NCI-H2107 (cell line): ENCODE results near the gene OSBPL2.

Source experiments
- DNase-seq: peaks from one replicate; lab custom pipeline; 2025; lab: John Stamatoyannopoulos, UW

OSBPL2 gene

DNA sequence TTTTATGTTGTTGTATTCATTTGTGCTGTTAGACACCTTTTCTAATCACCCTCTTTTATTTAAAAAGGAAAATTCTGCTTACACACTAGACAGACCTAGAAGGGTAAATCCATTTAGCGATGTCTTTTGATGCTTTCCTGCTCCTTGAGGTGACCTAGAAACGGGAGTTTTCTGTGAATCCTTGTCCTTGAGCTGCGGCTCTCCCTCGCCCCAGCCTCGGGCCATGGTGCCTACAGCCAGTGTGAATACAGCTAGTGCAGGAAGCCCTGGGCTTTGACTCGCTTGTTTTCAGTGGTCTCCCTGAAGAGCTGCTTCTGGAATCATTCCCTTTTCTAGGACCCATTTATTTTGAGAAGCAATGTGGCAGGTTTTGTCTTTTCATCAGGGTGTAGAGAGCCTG is 46.8 kb downstream of the OSBPL2 start:
- DNase-seq: no peak

DNA sequence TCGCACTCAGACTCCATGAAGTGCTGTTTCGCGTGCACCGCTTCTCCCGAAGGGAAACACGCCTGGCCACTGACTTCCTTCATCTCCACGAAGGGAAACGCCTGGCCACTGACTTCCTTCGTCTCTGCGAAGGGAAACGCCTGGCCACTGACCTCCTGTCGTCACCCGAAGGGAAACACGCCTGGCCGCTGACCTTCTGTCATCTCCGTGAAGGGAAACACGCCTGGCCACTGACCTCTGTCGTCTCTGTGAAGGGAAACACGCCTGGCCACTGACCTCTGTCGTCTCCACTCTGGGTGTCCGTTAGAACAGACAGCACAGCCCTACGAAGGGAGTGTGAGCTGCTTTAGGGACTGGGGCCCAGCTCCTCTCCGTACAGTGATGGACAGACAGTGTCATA is 47.4 kb downstream of the OSBPL2 start:
- DNase-seq: no peak

DNA sequence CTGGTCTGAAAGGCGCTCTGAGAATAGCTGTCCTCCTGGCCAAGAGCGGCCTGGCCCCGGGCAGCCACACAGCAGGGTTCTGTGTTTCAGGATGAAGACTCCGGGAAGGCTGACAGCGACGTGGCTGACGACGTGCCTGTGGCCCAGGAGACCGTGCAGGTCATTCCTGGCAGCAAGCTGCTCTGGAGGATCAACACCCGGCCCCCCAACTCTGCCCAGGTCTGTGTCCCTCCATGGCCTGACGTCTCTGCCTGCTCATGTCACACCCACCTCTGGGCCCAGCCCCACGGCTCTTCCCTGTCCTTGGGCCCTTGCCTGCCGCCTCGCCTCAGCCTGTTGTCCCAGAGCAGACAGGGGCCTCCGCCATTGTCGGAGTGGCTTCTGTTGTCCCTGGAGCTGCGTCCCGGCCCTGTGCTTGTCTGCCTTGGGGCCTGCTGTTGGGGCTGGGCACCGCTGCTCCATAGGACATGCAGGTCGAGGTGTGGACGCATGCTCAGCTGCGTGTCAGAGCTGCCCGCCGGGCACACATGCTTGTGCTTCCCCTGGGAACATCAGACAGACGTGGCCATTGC is 48.3 kb downstream of the OSBPL2 start:
- DNase-seq: no peak

GRCh38 chr20:62287129-62287528 is 48.8 kb downstream of the OSBPL2 start:
- no peak for DNase-seq

- no peak for DNase-seq
Observed at GRCh38 chr20:62287759-62288534, 49.6 kb downstream of the OSBPL2 start.

GRCh38 chr20:62288535-62289105 is 50.3 kb downstream of the OSBPL2 start:
- no peak for DNase-seq

DNA sequence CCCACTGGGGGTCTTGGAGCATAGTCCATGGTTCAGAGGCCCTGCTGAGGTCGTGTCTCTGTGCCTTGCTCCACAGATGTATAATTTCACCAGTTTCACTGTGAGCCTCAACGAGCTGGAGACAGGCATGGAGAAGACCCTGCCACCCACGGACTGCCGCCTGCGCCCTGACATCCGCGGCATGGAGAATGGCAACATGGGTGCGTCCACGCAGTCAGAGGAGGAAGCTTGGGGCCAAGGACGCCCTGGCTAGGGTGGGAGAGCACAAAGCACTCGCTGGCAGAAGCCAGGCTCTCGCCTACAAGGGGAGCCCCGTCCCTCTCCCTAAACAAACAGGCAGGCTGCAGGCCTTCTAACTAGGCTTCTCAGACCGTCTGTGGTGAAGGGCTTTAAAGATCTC is 50.8 kb downstream of the OSBPL2 start:
- DNase-seq: no peak

GRCh38 chr20:62289898-62290297 is 51.6 kb downstream of the OSBPL2 start:
- DNase-seq: no peak

GRCh38 chr20:62291251-62292066 is 53.1 kb downstream of the OSBPL2 start:
- no peak for DNase-seq

DNA sequence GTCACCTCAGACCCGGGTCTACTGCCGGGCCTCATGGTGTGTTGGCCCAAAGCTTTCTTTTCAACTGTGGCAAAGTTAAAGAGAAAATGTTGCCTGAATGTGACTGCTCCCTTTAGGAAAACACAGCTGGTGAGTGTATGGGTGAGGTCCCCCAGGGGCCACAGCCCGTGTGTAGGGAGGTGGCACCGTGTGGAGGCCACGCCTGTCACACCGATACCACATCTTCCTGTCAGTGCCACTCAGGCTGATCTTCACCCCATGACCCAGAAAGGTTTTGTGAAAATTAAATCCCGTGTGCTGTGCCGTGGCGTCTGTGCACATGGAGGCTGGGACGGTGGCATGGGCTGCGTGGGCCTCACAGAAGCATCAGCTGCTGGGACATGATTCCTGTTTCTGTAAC is 53.8 kb downstream of the OSBPL2 start:
- no peak for DNase-seq

DNA sequence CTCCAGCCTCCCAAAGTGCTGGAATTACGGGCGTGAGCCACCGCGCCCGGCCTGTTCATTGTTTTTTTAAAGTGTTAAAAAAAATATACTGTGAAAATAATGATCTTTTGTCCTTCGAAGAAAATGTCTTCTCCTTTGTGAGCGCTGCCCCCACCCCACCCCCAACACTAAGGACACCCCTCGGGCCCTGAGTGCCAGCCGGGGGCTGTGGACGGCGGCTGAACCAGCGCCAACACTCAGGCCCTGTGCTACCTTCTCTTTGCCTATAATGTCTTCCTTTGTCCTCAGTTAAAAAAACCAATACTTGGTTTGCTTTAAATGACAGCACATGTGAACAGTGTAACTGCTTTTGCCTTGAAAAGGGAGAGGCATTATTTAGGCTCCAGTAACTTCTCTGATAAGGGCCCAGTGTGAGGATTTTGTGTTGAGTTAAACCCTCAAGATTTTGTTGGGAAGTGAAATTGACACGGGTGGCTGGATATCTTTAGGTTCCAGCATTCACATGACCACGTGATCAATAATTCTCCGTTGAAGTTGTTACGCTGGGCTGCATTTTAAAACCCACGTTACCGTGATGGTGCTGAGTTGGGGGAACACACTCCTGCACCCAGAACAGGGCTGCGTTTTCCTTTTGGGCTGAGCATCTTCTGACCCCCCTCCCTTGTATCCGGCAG is 54.9 kb downstream of the OSBPL2 start:
- no peak for DNase-seq

DNA sequence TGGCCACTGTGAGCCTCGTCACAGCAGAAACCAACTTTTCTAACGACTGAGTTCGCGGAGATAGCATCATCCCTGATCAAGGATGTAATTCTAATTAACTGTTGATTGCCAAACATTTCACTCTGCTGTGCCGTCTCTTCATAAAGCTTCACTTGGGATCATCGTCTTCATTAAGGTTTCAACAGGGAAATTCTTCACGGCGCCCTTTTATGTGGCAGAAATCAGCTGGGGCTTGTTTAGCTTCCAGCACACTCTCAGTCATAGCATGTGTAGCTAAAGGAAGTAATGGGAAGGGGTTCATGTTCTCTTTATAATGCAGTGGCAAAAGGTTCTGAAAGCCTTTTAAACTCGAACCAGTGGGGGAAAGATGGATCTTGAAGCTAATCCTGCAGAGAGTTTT is 55.6 kb downstream of the OSBPL2 start:
- DNase-seq: no peak

DNA sequence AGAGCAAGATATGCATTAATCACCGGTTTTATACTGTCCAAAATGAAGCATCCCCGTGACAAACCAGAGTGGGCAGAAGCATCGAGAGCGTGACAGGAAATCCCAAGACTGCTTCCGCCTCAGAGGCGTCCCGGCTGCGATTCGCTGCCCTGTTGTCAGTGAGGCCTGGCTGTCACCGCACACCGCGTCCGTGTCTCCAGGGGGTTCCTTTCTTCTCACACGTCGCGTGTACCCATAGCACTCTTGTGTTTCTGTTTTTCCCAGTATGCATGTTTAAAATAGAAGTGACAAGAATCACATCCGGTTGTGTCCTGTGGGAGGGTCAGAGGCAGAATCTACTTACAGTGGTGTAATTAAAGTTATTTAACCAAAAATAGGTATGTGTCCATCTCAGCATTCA is 56.2 kb downstream of the OSBPL2 start:
- no peak for DNase-seq

DNA sequence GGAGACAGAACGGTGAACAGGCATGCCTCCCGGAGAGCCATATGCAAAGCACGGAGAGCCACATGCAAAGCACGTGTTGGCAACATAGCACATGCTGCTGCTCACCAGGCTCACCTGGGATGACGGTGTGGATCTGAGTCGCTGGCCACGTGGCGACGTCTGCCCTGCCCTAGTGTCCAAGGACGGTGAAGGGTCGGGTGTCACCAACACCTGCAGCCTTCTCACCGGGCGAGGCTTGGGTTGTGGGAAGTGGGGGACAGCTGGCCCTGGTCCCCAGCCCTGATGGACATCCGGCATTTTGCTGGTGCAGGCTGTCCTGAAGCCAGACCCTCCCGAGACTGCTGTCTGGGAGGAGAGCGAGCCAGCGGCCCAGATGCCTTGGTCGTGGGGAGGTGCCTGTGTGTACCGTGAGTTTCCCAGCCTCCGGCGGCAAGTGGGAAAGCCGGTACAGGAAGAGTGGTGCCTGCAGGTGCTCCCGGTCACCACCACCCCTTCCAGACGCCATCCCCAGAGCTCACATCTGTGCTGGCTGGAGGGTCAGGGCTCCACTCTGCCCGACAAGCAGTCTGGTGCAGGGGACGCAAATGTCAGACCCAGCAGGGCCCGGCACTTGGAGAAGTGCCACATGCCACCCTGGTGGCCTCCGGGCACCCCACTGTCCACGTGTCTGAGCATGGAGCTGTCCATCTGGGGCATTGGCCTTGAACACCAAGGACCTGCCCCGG is 58.6 kb downstream of the OSBPL2 start:
- no peak for DNase-seq

- no peak for DNase-seq
Observed at GRCh38 chr20:62297449-62298227, 59.3 kb downstream of the OSBPL2 start.

GRCh38 chr20:62298577-62299249 is 60.4 kb downstream of the OSBPL2 start:
- DNase-seq: no peak

DNA sequence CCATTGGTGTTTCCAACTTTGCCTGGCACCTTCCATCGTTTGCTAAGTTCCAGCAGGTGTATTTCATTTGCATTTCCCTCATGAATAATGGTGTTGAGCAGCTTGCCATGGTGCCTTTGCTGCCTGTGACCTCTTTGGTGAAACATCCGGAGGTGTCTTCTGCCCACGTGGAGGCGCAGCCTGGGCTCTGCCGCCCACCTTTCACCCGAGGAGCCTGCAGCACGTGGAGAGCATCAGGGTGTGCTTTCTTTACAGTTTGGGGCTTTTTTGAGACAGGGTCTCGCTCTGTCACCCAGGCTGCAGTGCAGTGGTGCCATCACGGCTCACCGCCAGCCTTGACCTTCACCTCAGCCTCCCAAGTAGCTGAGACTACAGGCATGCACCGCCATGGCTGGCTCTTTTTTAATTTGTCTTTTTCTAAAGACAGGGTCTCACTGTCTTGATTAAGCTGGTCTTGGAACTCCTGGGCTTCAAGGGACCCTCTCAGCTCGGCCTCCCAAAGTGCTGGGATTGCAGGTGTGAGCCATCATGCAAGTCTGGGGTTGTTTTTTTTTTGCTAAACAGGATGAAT is 61.4 kb downstream of the OSBPL2 start:
- DNase-seq: no peak

DNA sequence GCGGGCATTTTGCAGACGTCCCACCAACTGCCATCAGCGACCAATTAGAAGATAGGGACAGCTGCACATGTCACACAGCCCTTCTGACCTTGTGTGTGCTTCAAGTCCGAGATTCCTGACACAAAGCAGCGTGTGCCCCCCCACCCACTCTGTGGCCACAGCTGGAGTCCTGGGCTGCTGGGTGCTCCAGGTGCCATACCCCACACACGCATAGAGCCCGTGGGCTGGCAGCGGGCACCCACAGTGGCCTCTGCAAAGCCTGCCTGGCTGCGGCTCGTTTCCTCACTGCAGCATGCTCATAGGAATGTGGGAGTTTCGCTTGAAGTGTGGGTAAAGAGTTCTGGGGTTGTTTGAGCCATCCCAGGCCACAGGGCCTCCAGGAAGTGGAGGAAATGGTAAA is 62.0 kb downstream of the OSBPL2 start:
- DNase-seq: no peak

DNA sequence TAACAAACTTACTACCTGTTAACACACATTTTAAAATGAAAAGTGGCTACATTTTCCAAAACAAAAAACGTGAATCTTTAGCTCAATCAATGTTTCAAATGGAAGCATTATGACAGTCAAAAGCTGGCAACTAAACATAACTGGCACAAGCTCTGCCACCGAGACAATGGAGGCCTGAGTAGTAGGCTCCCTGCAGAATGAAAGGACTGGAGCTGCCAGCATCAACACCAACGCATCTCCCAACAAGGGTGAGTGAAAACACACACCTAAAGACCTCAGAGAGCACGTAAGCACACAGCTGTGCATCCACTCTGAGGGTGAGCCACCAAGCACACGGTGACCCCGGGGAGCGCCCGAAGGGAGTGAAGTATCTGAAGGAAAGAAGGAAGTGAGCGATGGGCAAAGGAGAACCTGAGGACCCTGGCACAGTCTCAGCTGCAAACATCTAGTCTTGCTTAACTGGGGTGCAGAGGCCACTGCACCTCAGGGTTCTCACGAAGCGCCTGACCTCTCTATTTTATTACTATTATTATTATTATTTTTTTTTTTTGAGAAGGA is 62.9 kb downstream of the OSBPL2 start:
- no peak for DNase-seq
